Thoracic aorta (tissue), 2 donors: ENCODE results near the gene FKBP10. TPM values are rescaled to one million over a fixed set of nuclear protein-coding genes. Genes with fewer than 3 reads are reported as not detected.

Experiments
- ATAC-seq: fragments of 150-250 bp; one replicate; pipeline ENCODE4 v1.8.0; 2017; ENCODE audit warnings: low read depth; ENCODE audit not compliant: insufficient number of reproducible peaks, low FRiP score
- DNase-seq: peaks from one replicate; pipeline ENCODE4 v3.0.0-alpha.2; 2020; ENCODE audit warnings: low spot score
- H3K27ac ChIP-seq, 2 donors: fragments of 200-600 bp; sonication (generic); 1 replicate in 1 of 2; 2 replicates in 1 of 2; pipeline ENCODE4 v1.5.1; 2016; ENCODE audit warnings: mild to moderate bottlenecking in 2 of 2, moderate library complexity in 2 of 2
- H3K27me3 ChIP-seq: fragments of 200-600 bp; sonication (generic); replicated peaks from 2 replicates; pipeline ENCODE4 v1.6.0; 2016; ENCODE audit warnings: mild to moderate bottlenecking; ENCODE audit not compliant: insufficient read depth
- H3K36me3 ChIP-seq: fragments of 200-600 bp; sonication (generic); one replicate; pipeline ENCODE4 v1.5.1; 2016
- H3K4me1 ChIP-seq, 2 donors: fragments of 200-600 bp; sonication (generic); 1 replicate in 1 of 2; 2 replicates in 1 of 2; pipeline versions ENCODE4 v1.5.1 to v1.6.0; 2016; ENCODE audit warnings: low read depth in 2 of 2, mild to moderate bottlenecking in 1 of 2; ENCODE audit not compliant: control insufficient read depth in 1 of 2
- H3K4me3 ChIP-seq: fragments of 200-600 bp; sonication (generic); 2 replicates; pipeline ENCODE4 v1.5.1; 2016; ENCODE audit warnings: mild to moderate bottlenecking
- H3K9me3 ChIP-seq: fragments of 200-600 bp; sonication (generic); 2 replicates; pipeline ENCODE4 v1.5.1; 2016
- CTCF ChIP-seq: fragments of 200-600 bp; sonication (generic); IDR thresholded peaks from one replicate; pipeline ENCODE4 v1.5.1; 2019; ENCODE audit warnings: antibody characterized with exemption
- total RNA-seq, 2 donors: library from RNA; depleted of rRNA; stranded (reverse); fragments of >200 nt; gene quantifications; one replicate each; pipeline versions ENCODE4 v1.1.0 to v1.2.3, GENCODE V29; 2016

FKBP10 gene
- total RNA-seq, 2 donors from 2014 or later: 125 to 188 TPM

GRCh38 chr17:41769346-41769862 lies 43.4 kb upstream of the FKBP10 start:
- no peak for ATAC-seq

GRCh38 chr17:41769985-41770384 lies 42.8 kb upstream of the FKBP10 start:
- no peak for TF ChIP-seq CTCF
- no peak for ATAC-seq
- Histone ChIP-seq H3K27me3 (no peaks in the 10 kb centered on the region), H3K9me3 (no peaks in the 10 kb centered on the region), H3K27ac (no peak overlapping the region), H3K4me3 (no peak overlapping the region), H3K36me3 (peaks cover 60% of the 10 kb centered on the region), H3K4me1 (peaks cover 0 to 19% of the 10 kb centered on the region in 2 donors)
- DNase-seq: no peak

More at GRCh38 chr17:41769346-41769862, 43.4 kb upstream of the FKBP10 start:
- TF ChIP-seq CTCF: no peak
- DNase-seq: no peak
- Histone ChIP-seq H3K27ac (no peak overlapping the region), H3K9me3 (no peaks in the 10 kb centered on the region), H3K4me1 (peaks cover 0 to 19% of the 10 kb centered on the region in 2 donors), H3K4me3 (no peak overlapping the region), H3K36me3 (peaks cover 65% of the 10 kb centered on the region), H3K27me3 (no peaks in the 10 kb centered on the region)

DNA sequence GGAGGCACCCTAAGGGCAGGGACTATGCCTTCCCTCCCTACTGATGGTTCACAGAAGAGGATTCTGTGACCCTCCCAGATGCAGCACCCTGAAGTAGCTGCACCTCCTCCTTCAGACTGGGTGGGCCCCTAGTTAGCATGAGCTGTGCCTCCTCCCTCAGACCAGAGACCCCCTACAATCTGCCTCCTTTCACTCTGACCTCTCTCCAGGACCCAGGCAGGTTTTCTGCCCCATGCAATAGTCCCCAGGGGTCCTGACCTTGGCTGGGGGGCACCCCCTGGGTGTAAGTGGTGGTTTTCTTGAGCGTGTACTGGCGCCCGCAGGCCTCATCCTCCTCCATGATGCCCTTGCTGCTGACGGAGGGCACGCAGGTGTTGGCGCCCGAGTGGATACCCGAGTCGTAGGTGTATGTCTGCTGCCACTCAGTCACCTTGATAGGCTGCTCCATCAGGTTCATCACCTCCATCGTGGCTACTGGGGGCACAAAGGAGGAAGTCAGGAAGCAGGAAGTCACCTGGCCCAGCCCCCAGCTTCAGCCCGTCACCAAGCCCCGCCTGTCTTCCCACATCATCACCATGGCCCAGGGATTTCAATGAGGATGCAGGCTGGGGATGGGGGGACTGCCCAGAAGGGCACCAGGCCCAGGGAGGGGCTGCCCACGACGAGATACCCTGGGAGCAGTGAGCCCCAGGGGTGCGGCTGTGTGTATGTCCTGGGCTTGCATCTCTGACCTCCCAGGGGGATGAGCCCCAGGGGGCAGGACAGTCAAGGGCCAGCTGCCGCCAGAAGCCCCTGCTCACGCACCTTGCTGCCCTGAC lies 41.2 kb upstream of the FKBP10 start:
- Histone ChIP-seq H3K9me3 (no peaks in the 10 kb centered on the region), H3K27me3 (no peaks in the 10 kb centered on the region), H3K4me1 (peaks cover 0 to 32% of the 10 kb centered on the region in 2 donors), H3K4me3 (no peak overlapping the region), H3K27ac (no peak overlapping the region), H3K36me3 (peaks cover 50% of the 10 kb centered on the region)
- no peak for DNase-seq
- ATAC-seq: no peak
- no peak for TF ChIP-seq CTCF

- TF ChIP-seq CTCF: no peak
- DNase-seq (no peak), ATAC-seq (no peak)
- Histone ChIP-seq H3K9me3 (no peaks in the 10 kb centered on the region), H3K4me3 (no peak overlapping the region), H3K36me3 (peaks cover 45% of the 10 kb centered on the region), H3K27ac (no peak overlapping the region), H3K4me1 (peaks cover 4 to 38% of the 10 kb centered on the region in 2 donors), H3K27me3 (no peaks in the 10 kb centered on the region)
Observed at GRCh38 chr17:41772218-41772585, 40.6 kb upstream of the FKBP10 start.

DNA sequence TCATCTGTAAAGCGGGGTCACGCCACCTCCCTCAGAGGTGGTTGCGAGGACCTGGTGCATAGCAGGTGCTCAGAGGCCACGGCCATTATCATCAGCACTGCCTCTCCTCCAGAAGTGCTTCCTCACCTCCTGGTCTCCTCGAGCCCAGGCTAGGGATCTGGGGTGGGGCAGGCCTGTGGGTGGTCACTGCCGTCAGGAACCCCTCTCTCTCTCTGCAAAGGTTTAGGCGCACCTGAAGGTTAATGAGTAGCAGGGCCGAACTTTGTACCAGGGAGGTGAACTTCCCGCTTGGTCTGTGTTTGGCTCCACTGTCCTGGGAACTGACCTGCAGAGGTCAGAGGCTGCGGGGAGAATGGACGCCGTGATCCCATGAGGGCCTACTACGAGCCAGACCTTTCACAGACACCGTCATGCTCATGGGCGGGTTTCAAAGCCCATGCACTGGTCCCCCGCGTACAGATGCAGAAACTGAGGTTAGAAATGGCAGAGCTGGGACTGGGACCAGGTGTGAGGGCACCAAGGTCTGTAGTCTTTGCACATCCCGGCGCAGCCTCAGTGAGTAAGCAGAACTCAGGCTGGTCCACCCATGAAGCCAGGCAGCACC lies 40.1 kb upstream of the FKBP10 start:
- no peak for DNase-seq
- Histone ChIP-seq H3K4me1 (peaks cover 9 to 43% of the 10 kb centered on the region in 2 donors), H3K36me3 (peaks cover 40% of the 10 kb centered on the region), H3K27ac (no peak overlapping the region), H3K27me3 (no peaks in the 10 kb centered on the region), H3K4me3 (no peak overlapping the region), H3K9me3 (no peaks in the 10 kb centered on the region)
- no peak for ATAC-seq
- TF ChIP-seq CTCF: no peak
